CD4-positive, alpha-beta T cell treated with Interferon gamma for 1 hour (primary cell): Measurements from ENCODE around the gene CDC37L1.
A peak's percentile ranks its signal among the peaks of the same experiment; 100 is the strongest.

ENCODE experiments used
- DNase-seq: peaks from one replicate; pipeline ENCODE4 v3.0.0-alpha.2; 2020

CDC37L1 gene

DNA sequence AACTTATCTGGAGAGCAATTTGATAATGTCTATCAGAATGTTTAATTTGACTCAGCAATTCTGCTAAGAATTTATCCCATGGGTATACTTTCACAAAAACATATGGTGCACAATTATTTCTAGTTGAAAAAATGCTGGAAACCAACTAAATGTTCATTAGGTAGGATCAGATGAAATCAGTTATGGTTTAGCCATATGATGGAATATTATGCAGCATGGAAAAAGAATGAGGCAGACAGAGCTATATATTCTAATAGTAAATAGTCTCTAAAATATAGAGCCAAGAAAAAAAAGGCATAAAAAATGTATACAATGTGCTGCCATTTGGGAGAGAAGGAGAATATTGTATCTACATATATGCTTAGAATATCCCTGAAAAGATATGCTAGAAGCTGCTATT is 9.5 kb upstream of the CDC37L1 start:
- DNase-seq: no peak

DNA sequence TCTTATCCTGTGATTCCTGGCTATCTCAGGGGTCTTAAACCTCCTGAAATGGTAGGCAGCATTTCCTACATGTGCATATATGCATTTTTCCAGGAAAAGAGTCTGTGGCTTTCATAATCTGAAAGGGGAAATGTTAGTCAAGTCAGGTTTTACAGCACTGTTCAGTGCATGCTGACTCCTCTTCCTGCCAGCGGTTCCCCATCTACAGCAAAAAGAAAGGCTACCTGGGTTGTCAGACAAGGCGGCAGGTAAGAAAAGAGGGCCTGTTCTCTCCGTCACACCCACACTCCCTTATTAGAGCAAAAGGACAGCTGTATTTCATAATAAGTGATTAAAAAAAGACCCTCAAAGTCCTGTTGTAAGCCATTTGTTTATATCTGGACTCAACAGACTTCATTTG is 8.8 kb upstream of the CDC37L1 start:
- DNase-seq: no peak

DNA sequence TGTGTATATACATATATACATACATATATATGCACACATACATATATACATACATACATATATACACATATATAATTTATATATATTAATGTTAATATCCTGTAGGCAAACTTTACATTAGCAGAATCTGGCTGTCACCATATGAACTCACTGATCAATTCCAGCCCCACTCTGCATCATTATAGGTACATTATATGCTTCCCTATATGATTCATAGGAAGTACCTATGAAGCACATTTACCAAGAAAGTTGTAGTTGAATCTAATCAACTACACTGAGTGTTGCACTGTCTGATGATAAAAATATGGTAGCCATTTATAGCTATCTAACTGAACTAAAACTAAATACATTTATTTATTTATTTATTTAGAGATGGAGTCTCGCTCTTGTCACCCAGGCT is 7.6 kb upstream of the CDC37L1 start:
- DNase-seq: no peak

DNA sequence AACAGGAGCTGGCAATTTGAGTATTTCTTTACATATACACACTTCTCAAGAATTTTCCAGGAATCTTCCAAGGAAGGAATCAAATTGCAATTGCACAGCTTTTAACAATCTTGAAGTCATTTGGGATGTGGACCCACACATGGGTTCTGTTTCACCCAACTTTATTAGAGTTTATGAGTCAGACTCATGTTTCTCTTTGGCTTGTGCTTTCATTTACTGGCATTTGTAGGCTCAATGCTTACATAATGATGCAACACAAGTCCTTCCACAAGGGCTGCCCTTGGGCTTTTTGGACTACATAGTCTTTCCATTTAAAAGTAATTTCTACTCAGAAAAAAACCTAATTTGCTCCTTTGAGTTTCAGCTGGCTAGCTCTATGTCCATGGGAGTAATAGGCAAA is 4.6 kb upstream of the CDC37L1 start:
- DNase-seq: no peak

DNA sequence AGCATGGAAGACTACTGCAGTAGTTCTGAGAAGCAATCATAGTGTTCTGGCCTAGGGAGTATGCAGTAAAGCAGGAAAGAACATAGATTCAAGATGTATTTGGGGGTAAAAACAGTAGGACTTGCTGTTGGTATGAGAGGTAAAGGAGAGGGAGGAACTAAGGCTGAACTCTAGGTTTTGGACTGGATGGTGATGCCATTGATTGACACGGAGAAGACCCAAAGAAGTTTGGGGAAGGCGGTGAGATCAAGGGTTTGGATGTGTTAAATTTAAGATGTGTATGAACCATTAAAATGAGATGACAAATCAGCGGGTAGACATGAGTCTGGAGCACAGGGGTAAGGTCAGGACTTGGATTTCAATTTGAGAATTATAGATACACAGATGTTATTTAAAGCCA is 2.0 kb upstream of the CDC37L1 start:
- no peak for DNase-seq

DNA sequence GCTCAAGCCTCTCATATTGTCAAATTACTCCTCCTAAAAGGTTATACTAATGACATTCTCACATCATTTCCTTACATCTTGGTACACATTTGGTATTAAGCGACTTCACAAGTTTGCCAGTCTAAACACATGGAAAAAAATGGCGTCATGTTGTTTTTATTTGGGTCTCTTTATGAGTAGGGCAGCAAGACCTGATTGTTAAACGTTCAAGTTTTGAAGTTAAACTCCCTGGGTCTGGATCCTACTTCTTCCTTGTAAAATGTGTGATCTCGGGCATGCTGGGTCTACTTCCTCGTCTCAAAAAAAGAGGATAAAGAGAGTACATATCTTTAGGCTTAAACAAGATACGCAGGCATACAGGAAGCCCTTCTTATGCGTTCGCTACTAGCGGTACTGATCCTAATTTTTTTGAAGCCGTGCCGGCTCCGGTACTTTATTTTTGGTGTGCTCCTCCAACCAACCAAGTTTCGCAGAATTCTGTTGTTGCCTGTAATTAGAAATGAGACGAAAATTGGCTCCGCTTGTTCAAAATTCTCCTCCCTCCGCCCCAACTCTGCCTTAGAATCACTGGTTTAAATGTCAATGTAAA is 596 bp upstream of the CDC37L1 start:
- DNase-seq: peak; percentile 3

DNA sequence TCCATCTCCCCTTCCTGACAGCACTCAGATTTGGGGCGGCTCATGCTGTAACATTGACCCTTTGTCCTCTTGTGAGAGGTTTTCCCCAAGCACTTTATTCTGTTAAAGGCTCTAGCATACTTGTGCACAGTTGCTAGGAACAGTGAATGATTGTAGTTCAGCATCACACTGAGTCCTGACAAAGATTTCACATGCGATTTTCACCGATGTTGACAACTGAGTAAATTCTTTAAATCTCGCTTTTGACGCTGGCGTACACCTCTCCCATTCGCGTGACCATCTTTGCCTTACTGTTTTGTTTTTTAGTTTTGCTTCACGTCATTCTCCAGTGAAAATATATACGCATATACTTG is 780 bp downstream of the CDC37L1 start:
- DNase-seq: no peak

DNA sequence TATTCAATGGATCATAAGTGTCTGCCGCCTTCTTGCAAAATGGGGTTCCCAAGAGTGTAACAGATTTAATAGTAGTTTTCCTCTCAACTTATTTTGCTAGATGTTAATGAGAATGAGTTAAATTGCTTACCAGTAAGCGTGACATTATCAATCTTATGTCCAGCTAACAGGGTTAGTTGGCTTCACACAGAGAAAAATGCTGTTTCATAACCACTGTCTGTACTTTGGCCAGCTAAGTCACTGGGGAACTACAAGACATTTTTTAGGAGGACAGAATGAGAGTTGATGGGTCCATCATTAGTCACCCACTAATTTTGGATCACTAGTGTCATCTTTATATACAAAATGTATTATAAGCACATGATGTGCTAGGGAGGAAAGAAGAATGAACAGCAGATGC is 1.4 kb downstream of the CDC37L1 start:
- no peak for DNase-seq

DNA sequence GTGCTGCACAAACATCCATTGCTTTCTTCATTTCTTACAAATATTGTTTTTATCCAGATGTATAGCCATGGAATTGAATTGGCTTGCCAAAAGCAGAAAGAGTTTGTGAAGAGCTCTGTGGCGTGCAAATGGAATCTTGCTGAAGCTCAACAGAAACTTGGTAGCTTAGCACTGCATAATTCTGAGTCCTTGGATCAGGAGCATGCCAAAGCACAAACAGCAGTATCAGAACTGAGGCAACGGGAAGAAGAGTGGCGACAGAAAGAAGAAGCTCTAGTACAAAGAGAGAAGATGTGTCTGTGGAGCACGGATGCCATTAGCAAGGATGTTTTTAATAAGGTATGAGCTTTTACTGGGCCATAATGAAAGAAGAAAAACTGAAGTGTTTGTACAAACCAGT is 5.5 kb downstream of the CDC37L1 start:
- no peak for DNase-seq

DNA sequence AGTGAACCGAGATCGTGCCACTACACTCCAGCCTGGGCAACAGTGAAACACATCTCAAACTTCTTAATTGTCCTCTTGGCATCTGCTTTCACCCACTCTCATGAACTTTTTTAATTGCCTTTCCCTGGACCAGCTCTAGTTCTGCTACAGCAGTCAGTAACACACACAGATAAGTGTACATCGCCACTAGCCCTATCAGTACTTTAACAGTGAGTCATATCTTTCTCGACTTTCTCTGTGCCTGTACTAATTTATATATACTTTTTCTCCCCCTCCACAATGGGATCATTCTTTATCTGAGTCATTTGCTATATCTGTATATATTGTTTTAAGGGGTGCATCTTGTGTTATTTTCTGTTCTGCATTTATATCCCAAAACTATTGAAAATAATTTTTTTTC is 6.7 kb downstream of the CDC37L1 start:
- no peak for DNase-seq

DNA sequence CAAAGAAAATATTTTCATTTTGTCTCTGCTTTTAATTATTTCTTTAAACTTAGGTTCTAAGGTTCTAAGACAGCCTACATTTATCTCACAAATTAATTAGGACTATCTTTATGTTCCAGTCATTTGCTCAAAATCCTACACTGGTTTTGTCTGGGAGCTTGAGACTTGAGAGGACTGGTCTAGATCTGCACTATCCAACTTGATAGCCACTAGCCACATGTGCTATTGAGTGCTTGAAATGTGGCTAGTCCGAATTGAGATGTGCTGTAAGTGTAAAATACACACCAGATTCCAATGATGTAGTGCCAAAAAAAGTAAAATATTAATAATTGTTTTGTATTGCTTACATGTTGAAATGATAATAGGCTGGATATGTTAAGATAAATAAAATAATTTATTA is 7.2 kb downstream of the CDC37L1 start:
- DNase-seq: no peak

DNA sequence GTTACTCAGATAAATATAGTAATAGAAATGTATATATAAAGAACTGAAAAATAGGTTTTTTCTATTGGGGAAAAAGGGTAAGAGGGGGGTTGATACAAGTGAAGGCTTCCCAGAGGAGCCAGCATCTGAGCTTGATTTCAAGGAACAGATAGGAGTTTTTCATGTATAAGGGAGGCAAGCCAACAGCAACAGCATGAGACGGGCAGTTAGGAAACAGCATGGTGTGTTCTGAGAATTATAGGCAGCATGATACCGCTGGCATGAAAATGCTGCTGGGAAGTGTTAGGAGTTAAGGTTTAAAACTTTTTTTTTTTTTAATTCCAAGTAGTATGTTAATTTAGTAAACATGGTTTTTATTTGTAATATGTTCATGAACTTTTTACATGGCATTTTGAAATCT is 9.7 kb downstream of the CDC37L1 start:
- no peak for DNase-seq

DNA sequence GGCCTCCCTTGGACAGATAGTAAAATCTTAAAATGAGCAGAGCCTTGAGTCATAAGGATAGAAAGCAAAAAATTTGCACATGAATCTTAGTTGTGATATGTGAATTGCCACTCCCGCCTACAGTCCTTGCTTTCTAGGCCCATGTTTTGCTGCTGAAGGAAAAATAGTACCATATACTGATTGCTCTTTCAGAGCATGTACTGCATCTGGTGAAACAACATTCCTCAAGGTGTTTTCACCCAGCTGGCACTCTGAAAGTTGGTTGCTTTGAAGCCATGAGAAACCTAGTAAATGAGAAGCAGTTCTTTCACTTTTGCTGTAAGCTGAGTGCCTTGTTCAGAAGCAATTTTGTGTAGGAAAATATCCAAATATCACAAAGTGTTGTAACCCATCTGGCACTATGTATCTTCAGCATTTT is 10.3 kb downstream of the CDC37L1 start:
- DNase-seq: no peak

DNA sequence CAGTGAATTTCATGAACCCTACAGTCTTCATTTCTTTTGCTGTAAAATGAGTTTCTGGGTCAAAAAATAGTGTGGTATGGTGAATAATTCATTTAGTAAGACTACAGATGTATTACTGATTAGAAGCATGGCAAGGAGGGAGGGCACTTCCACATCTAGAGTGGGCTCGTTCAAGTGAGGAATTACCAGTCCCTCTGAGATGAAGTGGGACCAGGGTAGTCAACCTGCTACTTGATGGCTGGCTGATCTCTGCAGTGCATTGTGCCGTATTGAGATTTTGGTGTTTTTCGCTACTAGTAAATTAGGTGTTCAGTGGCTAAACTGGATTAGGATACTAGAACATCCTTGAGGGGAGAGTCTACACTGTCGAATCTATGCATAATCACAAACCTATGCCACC is 10.8 kb downstream of the CDC37L1 start:
- no peak for DNase-seq

DNA sequence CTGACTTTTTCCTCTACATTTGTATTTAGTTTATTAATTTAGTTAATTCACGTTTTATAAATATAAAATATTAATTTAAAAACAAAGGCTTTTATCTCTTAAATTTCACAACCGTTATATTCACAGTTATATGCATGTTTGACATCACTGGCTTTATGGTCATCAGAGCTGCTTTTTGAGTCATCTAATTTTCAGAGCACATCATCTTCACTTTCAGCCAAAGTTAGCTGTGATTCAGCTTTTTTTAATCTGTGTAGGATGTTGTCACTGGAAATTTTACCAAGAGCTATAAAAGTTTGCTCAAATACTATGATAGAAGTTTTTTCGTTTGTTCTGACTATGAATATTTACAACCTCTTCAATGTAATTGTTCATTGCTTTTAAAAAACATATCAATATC is 12.4 kb downstream of the CDC37L1 start:
- DNase-seq: no peak

DNA sequence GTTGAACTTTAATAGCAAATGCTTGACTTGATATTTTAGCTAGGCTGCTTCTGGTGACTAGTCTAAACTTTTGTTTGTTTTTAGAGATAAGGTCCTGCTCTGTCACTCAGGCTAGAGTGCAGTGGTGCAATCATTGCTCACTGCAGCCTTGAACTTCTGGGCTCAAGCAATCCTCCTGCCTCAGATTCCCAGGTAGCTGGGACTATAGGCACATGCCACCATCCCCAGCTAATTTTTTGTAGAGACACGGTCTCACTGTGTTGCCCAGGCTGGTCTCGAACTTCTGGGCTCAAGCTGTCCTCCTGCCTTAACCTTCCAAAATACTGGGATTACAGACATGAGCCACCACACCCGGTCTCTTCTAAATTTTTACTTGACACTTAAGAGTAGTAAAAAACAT is 20.7 kb downstream of the CDC37L1 start:
- DNase-seq: no peak

DNA sequence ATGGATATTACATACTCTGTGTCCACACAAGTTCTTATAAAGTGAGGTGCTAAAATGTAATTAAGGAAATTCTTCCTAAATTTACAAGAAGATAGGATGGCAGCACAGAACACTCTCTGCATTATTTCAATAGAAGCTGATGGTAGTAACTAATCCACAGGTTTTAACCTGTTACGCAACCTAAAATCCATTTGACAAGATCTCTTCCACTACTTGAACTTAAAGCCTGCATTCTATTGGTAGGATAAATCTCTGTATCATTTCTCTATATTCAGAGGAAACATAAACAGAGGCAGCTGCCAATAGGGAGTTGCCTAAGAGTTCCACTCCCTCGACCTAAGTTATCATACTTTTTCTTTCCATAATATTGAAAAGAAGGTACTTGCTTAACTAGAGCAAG is 21.6 kb downstream of the CDC37L1 start:
- DNase-seq: no peak

DNA sequence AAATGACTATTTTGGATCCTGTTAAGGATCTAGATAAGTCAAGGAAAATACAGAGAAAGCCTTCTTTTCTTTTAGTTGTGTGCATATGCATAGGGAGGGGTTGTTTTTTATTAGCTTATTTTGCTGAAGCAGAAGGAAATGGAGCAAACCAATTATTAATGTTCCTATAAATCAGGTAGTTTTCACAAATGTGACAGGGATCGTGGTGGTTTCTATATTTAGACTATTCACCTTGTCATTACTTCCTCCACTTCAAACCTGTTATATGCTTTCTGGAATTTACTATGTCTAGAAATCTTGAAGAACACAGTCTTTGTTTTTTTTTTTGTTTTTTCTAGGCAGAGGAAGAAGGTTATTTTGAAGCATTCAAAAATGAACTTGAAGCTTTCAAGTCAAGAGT is 22.2 kb downstream of the CDC37L1 start:
- DNase-seq: no peak

DNA sequence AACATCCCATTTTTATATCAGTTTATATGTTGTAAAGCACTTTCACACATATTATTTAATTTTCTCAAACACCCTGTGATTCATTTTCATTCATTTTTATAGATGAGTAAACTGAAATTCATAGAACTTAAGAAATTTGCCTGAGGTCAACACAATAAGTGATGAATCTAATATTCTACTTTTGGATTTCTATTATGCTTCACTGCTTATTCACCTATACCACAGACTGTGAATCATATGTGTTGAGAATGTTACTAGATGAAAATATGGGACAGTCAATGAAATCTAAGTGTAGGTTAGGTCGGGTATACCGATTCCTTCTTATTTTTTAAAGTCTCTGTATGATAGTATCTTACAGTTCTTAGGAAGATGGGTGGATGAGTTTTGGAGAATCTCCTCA is 24.8 kb downstream of the CDC37L1 start:
- no peak for DNase-seq

DNA sequence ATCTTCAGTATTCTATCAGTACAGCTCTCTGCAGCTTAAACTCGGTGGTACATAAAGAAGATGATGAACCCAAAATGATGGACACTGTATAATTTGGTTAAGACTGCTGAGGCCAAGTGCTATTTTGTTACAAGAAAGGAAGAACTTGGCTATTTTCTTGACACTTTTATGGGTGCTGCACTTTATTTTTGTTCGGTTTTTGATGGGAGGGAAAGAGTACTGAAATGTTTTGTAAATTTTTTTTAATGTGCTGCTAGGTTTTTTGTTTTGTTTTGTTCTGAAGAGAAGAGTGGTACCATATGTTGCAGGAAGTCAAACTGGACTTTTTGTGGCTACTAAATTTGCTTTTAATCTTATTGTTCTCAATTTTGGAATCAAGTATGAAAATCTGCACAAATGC is 26.7 kb downstream of the CDC37L1 start:
- DNase-seq: no peak

DNA sequence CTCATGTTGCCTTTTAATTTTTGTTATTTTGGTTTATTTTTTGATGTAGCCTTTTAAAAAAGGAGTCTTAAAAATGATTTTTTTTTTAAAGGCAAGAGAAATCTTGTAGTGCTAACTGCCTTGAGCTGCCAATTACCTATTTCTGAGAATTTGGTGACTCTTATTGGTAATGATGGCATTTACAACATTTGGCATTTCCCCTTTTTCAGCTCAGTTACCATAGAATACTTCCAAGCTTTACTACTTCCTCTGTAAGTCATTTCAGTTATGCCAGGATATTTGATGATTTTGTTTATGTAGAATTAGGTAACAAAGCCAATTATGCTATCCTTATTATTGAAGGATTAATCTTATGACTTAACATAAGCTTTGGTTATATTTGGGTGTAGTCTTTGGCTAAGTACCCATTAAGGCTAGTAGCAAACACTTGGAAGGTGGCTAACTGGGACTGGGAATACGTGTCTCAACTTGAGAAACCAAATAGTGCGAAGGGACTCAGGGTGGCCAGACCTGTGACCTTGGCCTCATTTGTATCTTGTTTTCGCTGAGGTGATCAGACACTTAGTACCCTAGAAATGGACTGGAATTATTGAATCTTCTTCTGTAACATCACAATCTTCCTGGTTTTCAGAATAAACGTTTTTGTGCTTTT is 27.7 kb downstream of the CDC37L1 start:
- DNase-seq: no peak

DNA sequence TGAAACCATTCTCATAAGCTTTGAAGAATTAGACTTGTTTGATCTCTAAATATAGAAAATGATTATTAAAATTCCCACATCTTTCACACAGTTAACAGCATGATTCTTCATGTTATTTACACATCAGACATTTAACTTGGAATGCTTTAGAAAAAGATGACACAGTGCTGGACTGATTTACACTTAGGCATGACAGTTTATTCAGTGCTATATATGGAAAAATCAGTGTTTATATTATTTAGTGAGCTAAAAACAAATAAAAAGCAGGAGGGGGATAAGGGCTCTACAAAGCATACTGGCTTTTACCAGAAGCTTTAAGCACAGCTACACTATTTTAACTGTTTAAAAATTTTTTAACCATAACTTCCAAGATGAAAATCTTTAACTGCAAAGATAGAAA is 30.0 kb downstream of the CDC37L1 start:
- no peak for DNase-seq

DNA sequence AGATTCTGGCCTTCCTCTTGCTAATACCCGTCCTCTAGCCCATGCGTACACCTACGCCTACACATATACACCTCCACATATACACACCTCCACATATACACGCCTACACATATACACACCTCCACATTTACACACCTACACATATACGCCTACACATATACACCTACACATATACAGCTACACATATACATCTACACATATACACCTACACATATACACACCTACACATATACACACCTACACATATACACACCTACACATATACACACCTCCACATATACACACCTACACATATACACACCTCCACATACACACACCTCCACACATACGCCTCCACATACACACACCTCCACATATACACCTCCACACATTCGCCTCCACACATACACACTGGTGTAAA is 34.5 kb downstream of the CDC37L1 start:
- no peak for DNase-seq

DNA sequence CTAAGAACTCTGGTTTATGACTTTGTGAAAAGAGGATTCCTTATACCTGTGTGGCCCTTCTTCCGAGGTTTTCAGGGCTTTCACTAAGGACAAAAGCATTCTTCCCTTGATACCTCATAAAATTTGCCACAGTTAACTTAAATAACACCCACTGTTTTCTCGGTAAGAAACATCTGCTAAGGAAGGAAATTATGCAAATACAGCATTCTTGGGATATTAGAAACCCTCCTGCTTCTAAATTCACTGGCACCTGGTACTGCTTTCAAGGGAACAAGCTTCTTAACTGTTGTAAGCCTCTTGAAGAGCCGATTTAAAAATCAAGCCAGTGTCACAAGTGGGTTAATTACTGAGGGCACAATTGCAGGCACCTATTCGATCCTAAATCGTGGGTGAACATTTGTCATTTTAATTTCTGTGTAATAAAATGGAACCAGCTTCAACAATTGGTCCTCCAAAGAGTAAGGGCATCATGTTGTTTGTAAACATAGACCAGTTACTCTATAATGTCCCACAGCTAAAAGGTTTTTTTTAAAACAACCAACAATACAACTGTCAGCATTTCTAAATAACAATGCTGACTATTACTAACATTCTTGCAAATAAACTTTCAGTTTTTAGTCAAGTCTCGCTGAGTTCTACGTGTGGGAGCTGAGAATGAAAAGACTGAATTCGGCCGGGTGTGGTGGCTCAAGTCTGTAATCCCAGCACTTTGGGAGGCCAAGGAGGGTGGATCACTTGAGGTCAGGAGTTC is 35.1 kb downstream of the CDC37L1 start:
- DNase-seq: no peak

DNA sequence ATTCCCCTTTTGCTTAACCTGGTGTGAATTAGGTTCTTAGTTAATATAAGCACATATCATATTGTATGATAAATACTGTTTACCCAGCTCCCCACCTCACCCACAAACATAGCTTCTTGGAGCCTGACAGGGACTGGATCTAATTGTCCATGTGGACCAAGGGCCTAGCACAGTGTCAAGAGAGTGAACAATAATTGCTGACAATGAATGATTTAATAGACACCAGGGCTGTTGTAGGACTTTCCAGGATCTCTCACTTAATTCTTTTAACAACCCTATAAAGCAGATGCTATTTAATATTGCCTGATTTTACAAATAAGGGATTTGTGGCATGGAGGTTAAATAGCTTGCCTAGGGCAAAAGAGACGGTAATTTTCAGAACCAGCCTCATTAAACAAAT is 36.8 kb downstream of the CDC37L1 start:
- no peak for DNase-seq
